Immature natural killer cell (primary cell): ENCODE data around the gene RNF13. TPM values are rescaled to one million over a fixed set of nuclear protein-coding genes. Genes with fewer than 3 reads are reported as not detected.
"Not testable (repeated sequence)": the region's sequence is repeated elsewhere in the genome, so short reads cannot be mapped to it uniquely, and the experiment has no call there.

Experiments used
- DNase-seq, 3 donors: peaks; one replicate each; pipeline ENCODE4 v3.0.0; 2022; ENCODE audit warnings: mixed read lengths in 1 of 3
- H3K27ac Mint-ChIP-seq, 6 donors: one replicate each; pipeline ENCODE4 v1.8.0; 2020; ENCODE audit warnings: mixed read lengths in 6 of 6, mild to moderate bottlenecking in 5 of 6, inconsistent platforms in 4 of 6, moderate library complexity in 3 of 6
- H3K27me3 Mint-ChIP-seq, 3 donors: one replicate each; pipeline ENCODE4 v1.8.0; 2020 to 2021; ENCODE audit warnings: low read depth in 3 of 3, mild to moderate bottlenecking in 3 of 3, mixed read lengths in 3 of 3, moderate library complexity in 3 of 3, inconsistent platforms in 1 of 3
- H3K36me3 Mint-ChIP-seq, 3 donors: one replicate each; pipeline ENCODE4 v1.8.0; 2020; ENCODE audit warnings: mixed read lengths in 3 of 3, inconsistent platforms in 2 of 3, mild to moderate bottlenecking in 2 of 3
- H3K4me1 Mint-ChIP-seq, 2 donors: one replicate each; pipeline ENCODE4 v1.8.0; 2020; ENCODE audit warnings: inconsistent platforms in 2 of 2, mild to moderate bottlenecking in 2 of 2, mixed read lengths in 2 of 2, moderate library complexity in 1 of 2
- H3K4me3 Mint-ChIP-seq, 5 donors: one replicate each; pipeline ENCODE4 v1.8.0; 2020; ENCODE audit warnings: mild to moderate bottlenecking in 5 of 5, mixed read lengths in 5 of 5, inconsistent platforms in 3 of 5, moderate library complexity in 3 of 5
- H3K9me3 Mint-ChIP-seq, 6 donors: one replicate each; pipeline ENCODE4 v1.8.0; 2020; ENCODE audit warnings: mild to moderate bottlenecking in 6 of 6, mixed read lengths in 6 of 6, inconsistent platforms in 4 of 6, moderate library complexity in 3 of 6
- polyA plus RNA-seq, 3 donors: library from polyadenylated mRNA; unstranded; fragments of 300-500 nt; fragmentation: Illumina TruSeq; gene quantifications; one replicate each; pipeline ENCODE4 v1.2.3, GENCODE V29; 2021

Gene RNF13
- polyA plus RNA-seq, 3 donors from 2014 or later, result 116 to 145 (median 142) TPM

DNA sequence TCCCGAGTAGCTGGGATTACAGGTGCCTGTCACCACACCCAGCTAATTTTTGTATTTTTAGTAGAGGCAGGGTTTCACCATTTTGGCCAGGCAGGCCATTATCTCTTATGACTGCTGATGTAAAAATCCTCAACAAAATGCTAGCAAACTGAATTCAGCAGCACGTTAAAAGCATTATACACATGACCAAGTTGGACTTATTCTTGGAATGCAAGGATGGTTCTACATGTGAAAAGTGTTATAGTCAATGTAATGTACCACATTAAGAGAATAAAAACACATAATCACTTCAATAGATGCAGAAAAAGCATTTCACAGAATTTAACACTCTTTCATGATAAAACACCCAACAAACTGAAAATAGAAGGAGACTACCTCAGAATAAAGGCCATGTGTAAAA lies 20.2 kb downstream of the RNF13 start:
- DNase-seq, result no peak
- Mint-ChIP-seq H3K4me1 (peaks cover 31 to 55% of the 10 kb centered on the region in 2 donors), H3K27me3 (no peaks in the 10 kb centered on the region), H3K9me3 (peaks cover 19 to 48% (median 38%) of the 10 kb centered on the region in 6 donors), H3K36me3 (peaks cover 21 to 48% (median 31%) of the 10 kb centered on the region in 3 donors), H3K27ac (no peak overlapping the region), H3K4me3 (no peak overlapping the region)

DNA sequence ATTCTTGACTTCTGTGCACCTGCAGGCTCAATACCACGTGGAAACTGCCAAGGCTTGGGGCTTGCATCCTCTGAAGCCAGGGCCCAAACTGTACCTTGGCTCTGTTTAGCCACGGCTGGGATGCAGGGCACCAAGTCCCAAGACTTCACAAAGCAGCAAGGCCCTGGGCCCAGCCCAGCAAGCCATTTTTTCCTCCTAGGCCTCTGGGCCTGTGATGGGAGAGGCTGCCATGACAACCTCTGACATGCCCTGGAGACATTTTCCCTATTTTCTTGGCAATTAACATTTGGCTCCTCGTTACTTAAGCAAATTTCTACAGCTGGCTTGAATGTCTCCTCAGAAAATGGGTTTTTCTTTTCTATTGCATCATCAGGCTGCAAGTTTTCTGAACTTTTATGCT lies 25.5 kb downstream of the RNF13 start:
- H3K36me3 Mint-ChIP-seq, result peaks cover 9 to 35% (median 16%) of the 10 kb centered on the region in 3 donors
- not testable (repeated sequence) for H3K27ac Mint-ChIP-seq, DNase-seq, H3K27me3 Mint-ChIP-seq, H3K4me3 Mint-ChIP-seq
- peaks cover 7 to 26% (median 18%) of the 10 kb centered on the region in 6 donors for H3K9me3 Mint-ChIP-seq
- peaks cover 49 to 79% of the 10 kb centered on the region in 2 donors for H3K4me1 Mint-ChIP-seq

DNA sequence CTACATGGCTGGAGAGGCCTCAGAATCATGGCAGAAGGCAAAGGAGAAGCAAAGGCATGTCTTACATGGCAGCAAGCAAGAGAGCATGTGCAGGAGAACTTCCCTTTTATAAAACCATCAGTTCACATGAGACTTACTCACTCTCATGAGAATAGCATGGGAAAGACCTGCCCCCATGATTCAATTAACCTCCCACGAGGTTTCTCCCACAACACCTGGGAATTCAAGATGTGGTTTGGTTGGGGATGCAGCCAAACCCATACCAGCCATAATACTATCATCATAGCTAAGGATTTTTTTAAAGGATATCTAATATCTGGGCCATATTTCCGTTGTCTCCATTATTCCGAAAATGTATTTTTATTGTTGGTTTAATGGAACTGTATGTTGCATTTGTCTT lies 26.5 kb downstream of the RNF13 start:
- DNase-seq, H3K27ac Mint-ChIP-seq, H3K27me3 Mint-ChIP-seq, H3K4me3 Mint-ChIP-seq: not testable (repeated sequence)
- Mint-ChIP-seq H3K4me1 (peaks cover 48 to 88% of the 10 kb centered on the region in 2 donors), H3K36me3 (peaks cover 9 to 32% (median 12%) of the 10 kb centered on the region in 3 donors), H3K9me3 (peaks cover 2 to 18% (median 10%) of the 10 kb centered on the region in 6 donors)

DNA sequence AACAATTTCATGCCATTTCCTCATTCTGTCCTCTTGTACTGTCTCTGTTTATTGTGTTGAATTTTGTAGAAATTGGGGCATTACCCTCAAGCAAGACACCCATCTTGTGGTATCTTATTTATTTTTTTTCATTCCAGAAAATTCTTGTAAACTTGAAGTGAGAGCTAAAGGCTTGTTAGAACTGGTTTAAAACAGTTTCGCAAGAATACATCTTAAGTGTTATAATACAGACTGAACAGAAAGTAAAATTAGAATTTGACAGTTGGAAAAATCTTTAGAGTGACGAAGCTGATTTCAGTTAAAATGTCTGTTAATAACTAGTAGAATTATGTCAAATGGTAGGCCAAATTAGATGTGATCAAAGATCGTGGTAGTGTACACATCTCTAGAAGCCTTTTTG lies 26.9 kb downstream of the RNF13 start:
- no peak overlapping the region for H3K27ac Mint-ChIP-seq
- peak overlapping the region in 1 of 5 donors; percentile 1 for H3K4me3 Mint-ChIP-seq

DNA sequence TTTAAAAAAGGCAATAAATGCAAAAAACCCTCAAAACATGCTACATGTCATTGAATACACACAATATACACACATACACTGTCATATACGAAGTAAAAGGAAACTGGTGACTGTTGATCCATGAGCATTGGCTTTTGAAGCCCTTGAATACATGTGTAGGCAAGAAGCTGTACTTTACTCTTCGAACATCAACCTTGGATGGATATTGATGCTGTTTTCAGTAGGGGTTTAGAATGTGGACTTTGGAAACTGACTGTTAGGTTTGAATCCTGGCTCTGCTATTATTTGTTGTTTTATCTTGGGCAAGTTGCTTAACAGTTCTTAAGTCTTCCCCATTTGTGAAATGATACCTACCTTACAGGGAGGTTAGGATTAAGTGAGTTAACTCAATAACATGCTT lies 30.5 kb downstream of the RNF13 start:
- H3K27ac Mint-ChIP-seq, result no peak overlapping the region

More for the DNA sequence above, 26.9 kb downstream of the RNF13 start:
- Mint-ChIP-seq H3K4me1 (peaks cover 47 to 88% of the 10 kb centered on the region in 2 donors), H3K9me3 (peaks cover 0 to 14% (median 6%) of the 10 kb centered on the region in 6 donors), H3K36me3 (peaks cover 8 to 28% (median 9%) of the 10 kb centered on the region in 3 donors), H3K27me3 (no peaks in the 10 kb centered on the region)
- no peak for DNase-seq

DNA sequence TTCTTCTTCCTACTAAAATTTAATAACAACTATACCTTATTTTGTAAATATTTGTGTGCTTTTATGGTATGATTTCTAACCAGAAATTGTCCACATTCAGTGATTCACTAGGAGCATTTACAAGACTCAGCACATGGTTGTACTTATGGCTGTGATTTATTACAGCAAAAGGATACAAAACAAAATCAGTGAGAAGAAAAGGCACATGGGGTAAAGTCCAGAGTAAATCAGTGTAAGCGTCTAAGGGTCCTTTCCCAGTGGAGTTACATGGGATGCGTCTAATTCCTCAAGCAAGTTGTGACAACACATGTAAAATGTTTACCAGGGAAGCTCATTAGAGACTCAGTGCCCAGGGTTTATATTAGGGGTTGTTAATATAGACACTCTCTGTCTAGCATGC lies 31.1 kb downstream of the RNF13 start:
- Mint-ChIP-seq H3K27ac (no peak overlapping the region), H3K9me3 (peaks cover 0 to 4% (median 2%) of the 10 kb centered on the region in 6 donors), H3K4me1 (peaks cover 40 to 84% of the 10 kb centered on the region in 2 donors), H3K4me3 (no peak overlapping the region), H3K36me3 (peaks cover 8 to 16% (median 8%) of the 10 kb centered on the region in 3 donors), H3K27me3 (peaks cover 0 to 1% (median 0%) of the 10 kb centered on the region in 3 donors)
- DNase-seq, result no peak

More for the DNA sequence above, 30.5 kb downstream of the RNF13 start:
- Mint-ChIP-seq H3K36me3 (peaks cover 7 to 14% (median 8%) of the 10 kb centered on the region in 3 donors), H3K9me3 (peaks cover 0 to 4% (median 2%) of the 10 kb centered on the region in 6 donors), H3K27me3 (peaks cover 0 to 1% (median 0%) of the 10 kb centered on the region in 3 donors), H3K4me1 (peaks cover 37 to 78% of the 10 kb centered on the region in 2 donors), H3K4me3 (no peak overlapping the region)
- DNase-seq, result no peak

DNA sequence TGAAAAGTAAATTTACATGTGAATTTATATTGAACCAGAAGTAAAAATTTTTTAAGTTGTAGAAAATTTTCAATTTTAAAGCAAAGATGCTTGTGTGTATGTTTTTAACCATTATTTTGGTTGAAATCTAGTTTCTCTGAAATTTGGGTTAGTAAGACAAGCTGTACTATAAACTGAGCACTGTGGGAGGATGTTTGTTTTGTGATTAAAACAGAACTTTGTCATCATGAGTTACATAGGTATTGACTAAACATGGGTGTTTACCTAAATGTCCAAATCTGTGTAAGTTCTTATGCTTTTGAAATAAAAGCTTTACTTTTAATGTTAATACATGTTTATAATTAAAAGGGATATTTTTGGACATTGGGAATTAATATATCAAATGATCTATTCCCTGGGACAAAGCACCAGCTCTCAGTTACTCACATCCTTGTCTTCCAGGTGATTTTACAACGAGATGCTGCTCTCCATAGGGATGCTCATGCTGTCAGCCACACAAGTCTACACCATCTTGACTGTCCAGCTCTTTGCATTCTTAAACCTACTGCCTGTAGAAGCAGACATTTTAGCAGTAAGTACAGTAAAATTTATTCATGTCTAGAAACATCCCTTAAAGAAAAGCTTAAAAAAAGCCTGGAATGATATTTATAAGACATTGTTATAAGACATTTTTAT lies 32.7 kb downstream of the RNF13 start:
- Mint-ChIP-seq H3K4me1 (peaks cover 35 to 81% of the 10 kb centered on the region in 2 donors), H3K4me3 (no peak overlapping the region), H3K27me3 (peaks cover 0 to 1% (median 0%) of the 10 kb centered on the region in 3 donors), H3K9me3 (no peaks in the 10 kb centered on the region), H3K27ac (no peak overlapping the region), H3K36me3 (peaks cover 6 to 15% (median 11%) of the 10 kb centered on the region in 3 donors)
- DNase-seq, result no peak

DNA sequence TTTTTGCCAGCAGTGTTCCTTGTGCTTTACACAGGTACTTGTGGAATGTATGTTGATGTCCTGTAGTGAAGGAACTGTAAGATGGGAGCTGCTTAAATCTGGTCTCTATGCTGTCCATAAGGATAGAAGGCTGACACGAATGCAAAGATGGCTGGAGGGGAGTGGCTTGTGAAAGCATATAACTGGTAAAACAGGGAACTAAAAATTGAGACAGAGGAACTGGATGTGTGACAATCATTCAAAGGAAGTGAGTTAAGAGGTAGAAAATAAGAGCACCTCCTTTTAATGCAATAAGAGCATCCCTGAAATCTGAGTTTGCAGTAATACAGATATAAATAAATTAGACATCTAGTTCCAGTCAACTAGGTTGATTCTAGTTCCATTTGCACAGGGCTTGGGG lies 35.2 kb downstream of the RNF13 start:
- Mint-ChIP-seq H3K27ac (peak overlapping the region in 1 of 6 donors; percentile 74), H3K4me1 (peaks cover 31 to 78% of the 10 kb centered on the region in 2 donors), H3K36me3 (peaks cover 8 to 19% (median 11%) of the 10 kb centered on the region in 3 donors), H3K27me3 (peaks cover 0 to 1% (median 1%) of the 10 kb centered on the region in 3 donors), H3K9me3 (no peaks in the 10 kb centered on the region), H3K4me3 (no peak overlapping the region)
- no peak for DNase-seq

DNA sequence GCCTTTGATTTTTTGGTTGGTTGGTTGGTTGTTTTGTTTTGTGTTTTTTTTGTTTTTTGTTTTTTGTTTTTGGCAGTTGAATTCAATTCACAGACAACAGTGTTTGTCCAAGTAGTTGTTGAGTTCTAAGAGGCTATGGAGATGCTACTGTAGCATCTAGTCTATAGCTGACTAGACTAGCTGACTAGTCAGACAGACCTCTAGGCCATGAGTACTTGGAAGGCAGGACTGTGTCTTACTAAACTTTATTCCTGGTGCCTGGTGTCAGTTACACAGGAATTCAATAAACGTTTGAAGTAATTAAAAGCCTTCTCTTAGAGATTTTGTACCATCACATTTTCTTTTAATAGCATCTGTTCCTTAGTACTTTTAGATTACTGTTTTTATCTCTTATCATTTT lies 35.7 kb downstream of the RNF13 start:
- peak overlapping the region in 2 of 6 donors; percentile 40 to 51 for H3K27ac Mint-ChIP-seq
- H3K27me3 Mint-ChIP-seq, result peaks cover 0 to 3% (median 1%) of the 10 kb centered on the region in 3 donors
- H3K9me3 Mint-ChIP-seq, result no peaks in the 10 kb centered on the region
- no peak for DNase-seq
- peaks cover 10 to 20% (median 11%) of the 10 kb centered on the region in 3 donors for H3K36me3 Mint-ChIP-seq
- H3K4me1 Mint-ChIP-seq, result peaks cover 32 to 77% of the 10 kb centered on the region in 2 donors
- H3K4me3 Mint-ChIP-seq, result no peak overlapping the region

DNA sequence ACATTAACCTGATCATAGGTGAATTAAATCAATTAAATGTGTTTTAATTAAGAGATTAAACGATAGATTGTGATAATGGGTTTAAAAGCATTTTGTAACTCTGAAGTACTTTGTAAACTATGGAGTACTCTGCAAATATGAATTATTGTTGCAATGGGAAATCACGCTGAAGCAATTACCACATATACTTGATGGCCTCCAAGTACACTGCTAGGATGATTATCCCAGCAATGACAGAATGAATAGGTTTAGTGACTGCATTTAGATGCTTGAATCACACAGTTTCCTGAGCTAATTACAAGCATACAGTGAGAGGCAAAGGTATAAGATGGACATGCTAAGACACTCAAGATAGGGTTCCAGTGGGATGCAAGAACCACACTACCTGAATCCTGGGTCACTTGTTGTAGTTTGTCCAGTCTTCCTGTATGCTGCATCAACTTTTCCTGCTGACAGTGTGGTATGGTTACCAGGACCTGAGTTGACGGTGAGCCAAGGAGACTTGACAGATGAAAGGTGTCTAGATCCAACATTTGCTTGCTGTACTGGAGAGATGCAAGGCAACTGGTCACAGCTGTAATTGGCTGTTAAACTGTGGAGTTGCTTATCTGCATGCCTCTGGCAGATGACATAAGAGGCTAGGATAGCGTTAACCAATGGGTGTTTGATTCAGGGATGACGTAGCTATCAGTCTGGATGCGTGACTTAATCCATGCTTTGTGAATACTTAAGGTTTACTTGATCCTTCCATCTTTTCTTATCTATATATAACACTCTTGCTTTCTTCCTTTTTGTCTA lies 38.0 kb downstream of the RNF13 start:
- peaks cover 28 to 64% of the 10 kb centered on the region in 2 donors for H3K4me1 Mint-ChIP-seq
- peaks cover 23 to 33% (median 27%) of the 10 kb centered on the region in 3 donors for H3K36me3 Mint-ChIP-seq
- H3K27ac Mint-ChIP-seq, result peak overlapping the region in 5 of 6 donors; percentile 1 to 59 (median 26)
- H3K27me3 Mint-ChIP-seq, result peaks cover 0 to 3% (median 1%) of the 10 kb centered on the region in 3 donors
- H3K9me3 Mint-ChIP-seq, result no peaks in the 10 kb centered on the region
- no peak for DNase-seq
- no peak overlapping the region for H3K4me3 Mint-ChIP-seq

DNA sequence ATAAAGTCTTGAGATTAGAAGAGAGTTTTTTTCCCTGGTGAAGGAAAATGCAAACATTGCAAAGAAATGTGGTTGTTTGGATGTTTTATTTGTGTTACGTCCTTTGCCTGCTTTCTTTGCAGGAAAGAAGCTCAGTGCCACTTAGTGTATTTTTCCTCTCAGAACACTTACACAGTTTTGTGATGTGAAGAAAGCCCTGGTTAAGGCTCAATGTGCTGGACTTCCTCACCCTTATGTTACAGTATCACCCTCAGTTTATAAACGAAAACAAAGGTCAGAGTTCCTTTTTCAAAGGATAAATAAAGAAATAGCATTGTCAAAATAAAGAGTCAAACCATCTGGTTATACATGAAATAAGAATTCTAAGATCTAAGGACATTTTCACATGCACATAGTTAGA lies 45.9 kb downstream of the RNF13 start:
- Mint-ChIP-seq H3K27ac (no peak overlapping the region), H3K27me3 (no peaks in the 10 kb centered on the region), H3K4me1 (peaks cover 0 to 13% of the 10 kb centered on the region in 2 donors), H3K4me3 (no peak overlapping the region), H3K9me3 (no peaks in the 10 kb centered on the region), H3K36me3 (peaks cover 14 to 32% (median 19%) of the 10 kb centered on the region in 3 donors)
- no peak for DNase-seq

DNA sequence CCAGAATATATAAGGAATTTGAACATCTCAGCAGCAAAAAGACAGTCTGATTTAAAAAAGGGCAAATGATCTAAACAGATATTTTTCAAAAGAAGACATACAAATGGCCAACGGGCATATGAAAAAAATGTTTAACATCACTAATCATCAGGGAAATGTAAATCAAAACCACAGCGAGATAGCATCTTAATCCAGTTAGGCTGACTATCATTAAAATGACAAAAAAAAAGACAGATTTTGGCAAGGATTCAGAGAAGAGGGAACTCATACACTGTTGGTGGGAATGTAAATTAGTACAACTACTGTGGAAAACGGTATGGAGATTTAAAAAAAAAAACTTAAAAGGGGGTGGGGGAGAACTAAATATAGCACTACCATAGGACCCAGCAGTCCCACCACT lies 47.9 kb downstream of the RNF13 start:
- Mint-ChIP-seq H3K4me3 (no peak overlapping the region), H3K9me3 (no peaks in the 10 kb centered on the region), H3K36me3 (peaks cover 10 to 25% (median 10%) of the 10 kb centered on the region in 3 donors), H3K4me1 (peaks cover 3 to 21% of the 10 kb centered on the region in 2 donors), H3K27me3 (no peaks in the 10 kb centered on the region), H3K27ac (no peak overlapping the region)
- no peak for DNase-seq

DNA sequence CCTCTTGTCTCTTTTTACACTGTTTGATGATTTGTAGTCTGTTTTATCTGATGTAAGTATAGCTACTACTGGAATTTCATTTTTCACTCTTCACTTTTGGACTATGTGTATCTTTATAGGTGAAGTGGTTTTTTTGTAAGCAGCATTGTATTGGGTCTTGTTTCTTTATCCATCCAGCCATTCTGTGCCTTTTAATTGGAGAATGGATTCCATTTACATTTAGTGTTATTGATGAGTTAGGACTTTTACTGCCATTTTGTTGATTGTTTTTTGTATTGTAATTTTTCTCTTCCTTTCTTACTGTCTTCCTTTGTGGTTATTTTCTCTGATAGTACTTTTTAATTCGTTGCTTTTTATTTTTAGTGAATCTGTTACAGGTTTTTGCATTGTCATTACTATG lies 54.5 kb downstream of the RNF13 start:
- Mint-ChIP-seq H3K9me3 (peaks cover 7 to 12% (median 10%) of the 10 kb centered on the region in 6 donors), H3K4me3 (no peak overlapping the region), H3K27me3 (no peaks in the 10 kb centered on the region), H3K27ac (no peak overlapping the region), H3K4me1 (peaks cover 16 to 60% of the 10 kb centered on the region in 2 donors), H3K36me3 (peaks cover 16 to 41% (median 40%) of the 10 kb centered on the region in 3 donors)
- DNase-seq, result no peak

DNA sequence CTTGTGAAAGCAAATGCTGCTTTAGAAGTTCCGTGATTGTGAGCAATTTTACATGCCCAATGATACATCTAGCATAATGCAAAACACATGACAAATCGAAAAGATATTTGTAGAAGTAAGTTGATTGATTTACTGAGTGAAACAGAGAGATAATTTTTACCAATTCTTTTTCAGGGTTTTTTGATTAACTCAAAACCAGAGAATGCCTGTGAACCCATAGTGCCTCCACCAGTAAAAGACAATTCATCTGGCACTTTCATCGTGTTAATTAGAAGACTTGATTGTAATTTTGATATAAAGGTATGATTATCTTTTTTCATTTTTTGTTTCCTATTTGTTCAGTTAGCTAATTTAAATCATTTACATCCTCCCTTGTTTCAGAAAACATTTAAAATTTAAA lies 58.8 kb downstream of the RNF13 start:
- Mint-ChIP-seq H3K9me3 (peaks cover 7 to 12% (median 10%) of the 10 kb centered on the region in 6 donors), H3K4me3 (no peak overlapping the region), H3K4me1 (peaks cover 14 to 46% of the 10 kb centered on the region in 2 donors), H3K36me3 (peaks cover 18 to 29% (median 27%) of the 10 kb centered on the region in 3 donors), H3K27me3 (no peaks in the 10 kb centered on the region), H3K27ac (no peak overlapping the region)
- no peak for DNase-seq
